Activated CD4-positive, alpha-beta T cell treated with anti-CD3 and anti-CD28 coated beads for 4 hours (primary cell): ENCODE measurements around the gene NEGR1.

Experiments used
- DNase-seq, 2 donors: peaks; one replicate each; pipeline ENCODE4 v3.0.0-alpha.2; 2020

NEGR1 gene

GRCh38 chr1:71603044-71603776 is 679.1 kb downstream of the NEGR1 start:
- DNase-seq = no peak

GRCh38 chr1:71600023-71600422 is 682.3 kb downstream of the NEGR1 start:
- no peak for DNase-seq

- no peak for DNase-seq
Observed at GRCh38 chr1:71599306-71599705, 683.0 kb downstream of the NEGR1 start.

GRCh38 chr1:71593523-71593922 is 688.8 kb downstream of the NEGR1 start:
- no peak for DNase-seq

- DNase-seq = no peak
Observed at GRCh38 chr1:71592646-71593274, 689.6 kb downstream of the NEGR1 start.

GRCh38 chr1:71589005-71589404 is 693.3 kb downstream of the NEGR1 start:
- DNase-seq = no peak

- no peak for DNase-seq
Observed at GRCh38 chr1:71587961-71588360, 694.4 kb downstream of the NEGR1 start.

- no peak for DNase-seq
Observed at GRCh38 chr1:71586030-71586429, 696.3 kb downstream of the NEGR1 start.

GRCh38 chr1:71583756-71584155 is 698.6 kb downstream of the NEGR1 start:
- no peak for DNase-seq

- DNase-seq = no peak
Observed at GRCh38 chr1:71582673-71583072, 699.7 kb downstream of the NEGR1 start.

GRCh38 chr1:71577451-71578131 is 704.7 kb downstream of the NEGR1 start:
- no peak for DNase-seq

- DNase-seq = no peak
Observed at GRCh38 chr1:71572038-71572437, 710.3 kb downstream of the NEGR1 start.

GRCh38 chr1:71566413-71566812 is 715.9 kb downstream of the NEGR1 start:
- DNase-seq = no peak

GRCh38 chr1:71565831-71566230 is 716.5 kb downstream of the NEGR1 start:
- DNase-seq = no peak

- DNase-seq = no peak
Observed at GRCh38 chr1:71565262-71565661, 717.1 kb downstream of the NEGR1 start.

- no peak for DNase-seq
Observed at GRCh38 chr1:71562298-71562697, 720.0 kb downstream of the NEGR1 start.

GRCh38 chr1:71561729-71562128 is 720.6 kb downstream of the NEGR1 start:
- DNase-seq = no peak

GRCh38 chr1:71561206-71561605 is 721.1 kb downstream of the NEGR1 start:
- DNase-seq = no peak

- no peak for DNase-seq
Observed at GRCh38 chr1:71559880-71560279, 722.5 kb downstream of the NEGR1 start.

GRCh38 chr1:71557138-71557537 is 725.2 kb downstream of the NEGR1 start:
- DNase-seq = no peak

GRCh38 chr1:71548398-71548890 is 733.9 kb downstream of the NEGR1 start:
- no peak for DNase-seq

GRCh38 chr1:71542155-71542554 is 740.2 kb downstream of the NEGR1 start:
- DNase-seq = no peak

- no peak for DNase-seq
Observed at GRCh38 chr1:71533950-71534349, 748.4 kb downstream of the NEGR1 start.

- no peak for DNase-seq
Observed at GRCh38 chr1:71532343-71532742, 750.0 kb downstream of the NEGR1 start.
